ENCODE measurements around the gene ROBO3.

GRCh38 chr11:124823512-124824376, 41.5 kb upstream of the ROBO3 start:
- no peak for TF ChIP-seq POLR2A (IDR thresholded peaks at IDR 0.05)
- TF ChIP-seq, protein P1, sequence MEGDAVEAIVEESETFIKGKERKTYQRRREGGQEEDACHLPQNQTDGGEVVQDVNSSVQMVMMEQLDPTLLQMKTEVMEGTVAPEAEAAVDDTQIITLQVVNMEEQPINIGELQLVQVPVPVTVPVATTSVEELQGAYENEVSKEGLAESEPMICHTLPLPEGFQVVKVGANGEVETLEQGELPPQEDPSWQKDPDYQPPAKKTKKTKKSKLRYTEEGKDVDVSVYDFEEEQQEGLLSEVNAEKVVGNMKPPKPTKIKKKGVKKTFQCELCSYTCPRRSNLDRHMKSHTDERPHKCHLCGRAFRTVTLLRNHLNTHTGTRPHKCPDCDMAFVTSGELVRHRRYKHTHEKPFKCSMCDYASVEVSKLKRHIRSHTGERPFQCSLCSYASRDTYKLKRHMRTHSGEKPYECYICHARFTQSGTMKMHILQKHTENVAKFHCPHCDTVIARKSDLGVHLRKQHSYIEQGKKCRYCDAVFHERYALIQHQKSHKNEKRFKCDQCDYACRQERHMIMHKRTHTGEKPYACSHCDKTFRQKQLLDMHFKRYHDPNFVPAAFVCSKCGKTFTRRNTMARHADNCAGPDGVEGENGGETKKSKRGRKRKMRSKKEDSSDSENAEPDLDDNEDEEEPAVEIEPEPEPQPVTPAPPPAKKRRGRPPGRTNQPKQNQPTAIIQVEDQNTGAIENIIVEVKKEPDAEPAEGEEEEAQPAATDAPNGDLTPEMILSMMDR (IDR thresholded peaks at IDR 0.05), result no peak

All from thyroid gland (tissue), 4 donors.